ENCODE results near the gene ZNF728. TPM values are rescaled to one million over a fixed set of nuclear protein-coding genes. Genes with fewer than 3 reads are reported as not detected.
"Not testable (repeated sequence)": the region's sequence is repeated elsewhere in the genome, so short reads cannot be mapped to it uniquely, and the experiment has no call there.

ZNF728 gene
- not detected for polyA plus RNA-seq (2013, experiment 1 of 2; ENCODE audit: insufficient read length)
- polyA plus RNA-seq (2013, experiment 2 of 2; ENCODE audit: insufficient read length) = not detected

GRCh38 chr19:23002690-23003422 is at the start of gene ZNF728:
TSS of gene ZNF728 (minus strand) at chr19:23003176. CDS start at chr19:23003030, 146 bp downstream.
- DNase-seq = no peak

GRCh38 chr19:23052349-23052748 is 49.4 kb upstream of the ZNF728 start:
- DNase-seq = no peak

- no peak for DNase-seq
These were observed 46.3 kb upstream of the ZNF728 start for GRCh38 chr19:23049256-23049655.

GRCh38 chr19:23046743-23047142 is 43.8 kb upstream of the ZNF728 start:
- DNase-seq = no peak

- DNase-seq = no peak
These were observed 30.7 kb upstream of the ZNF728 start for GRCh38 chr19:23033721-23034120.

- no peak for DNase-seq
These were observed 12.7 kb upstream of the ZNF728 start for GRCh38 chr19:23015660-23016059.

GRCh38 chr19:22994957-22995356 is 8.0 kb downstream of the ZNF728 start:
- DNase-seq = not testable (repeated sequence)

GRCh38 chr19:22976248-22976647 is 26.7 kb downstream of the ZNF728 start:
- DNase-seq = no peak

GRCh38 chr19:22975546-22976136 is 27.3 kb downstream of the ZNF728 start:
- not testable (repeated sequence) for DNase-seq

GRCh38 chr19:22945560-22945959 is 57.4 kb downstream of the ZNF728 start:
- peak; percentile 10 for DNase-seq

- no peak for DNase-seq
These were observed 67.8 kb downstream of the ZNF728 start for GRCh38 chr19:22935151-22935550.

GRCh38 chr19:22927576-22927975 is 75.4 kb downstream of the ZNF728 start:
- not testable (repeated sequence) for DNase-seq

- not testable (repeated sequence) for DNase-seq
These were observed 77.8 kb downstream of the ZNF728 start for GRCh38 chr19:22925181-22925580.

All from fibroblast of skin of scalp (primary cell).